Cardiac muscle cell (in vitro differentiated cells and primary cell): ENCODE data around the gene GRID1. TPM values are rescaled to one million over a fixed set of nuclear protein-coding genes. Genes with fewer than 3 reads are reported as not detected.

ENCODE experiments used
- DNase-seq, 2 donors: peaks; one replicate each; pipeline versions ENCODE4 v3.0.0 to v3.0.0-alpha.2; 2010 to 2017; ENCODE audit warnings: low read depth in 1 of 2, low spot score in 1 of 2
- H3K27ac ChIP-seq: fragments of 200-600 bp; sonication (generic); 2 replicates; pipeline ENCODE4 v1.5.1; 2016
- H3K27me3 ChIP-seq: fragments of 200-600 bp; sonication (generic); 2 replicates; pipeline ENCODE4 v1.6.0; 2016; ENCODE audit warnings: control low read depth
- H3K36me3 ChIP-seq: fragments of 200-600 bp; sonication (generic); 2 replicates; pipeline ENCODE4 v1.5.1; 2016; ENCODE audit warnings: control low read depth
- H3K4me1 ChIP-seq: fragments of 200-600 bp; sonication (generic); 2 replicates; pipeline ENCODE4 v1.8.1; 2017; ENCODE audit warnings: low read depth, mild to moderate bottlenecking, mixed run types
- H3K4me3 ChIP-seq: fragments of 200-600 bp; sonication (generic); 2 replicates; pipeline ENCODE4 v1.5.1; 2016; ENCODE audit warnings: mild to moderate bottlenecking
- H3K9me3 ChIP-seq: fragments of 200-600 bp; sonication (generic); 2 replicates; pipeline ENCODE4 v1.5.1; 2017; ENCODE audit warnings: low read depth, mild to moderate bottlenecking, control low read depth
- polyA plus RNA-seq: library from polyadenylated mRNA; unstranded; fragments of >200 nt; fragmentation: Nextera tagmentation; extraction: Ambion mirVana; gene quantifications from 2 replicates; pipeline ENCODE4 v1.2.1, GENCODE V29; 2016
- total RNA-seq: library from RNA; depleted of rRNA; stranded (reverse); fragments of >200 nt; gene quantifications from 2 replicates; pipeline ENCODE4 v1.2.3, GENCODE V29; 2016
- TF ChIP-seq, protein P1 (sequence below): IDR thresholded peaks from 2 replicates; pipeline ENCODE4 v1.5.1; 2012; ENCODE audit warnings: low read depth, mild to moderate bottlenecking, low read length

GRID1 gene
- total and polyA plus RNA-seq, 2 experiments from 2014 or later = 1.5 to 1.6 TPM

DNA sequence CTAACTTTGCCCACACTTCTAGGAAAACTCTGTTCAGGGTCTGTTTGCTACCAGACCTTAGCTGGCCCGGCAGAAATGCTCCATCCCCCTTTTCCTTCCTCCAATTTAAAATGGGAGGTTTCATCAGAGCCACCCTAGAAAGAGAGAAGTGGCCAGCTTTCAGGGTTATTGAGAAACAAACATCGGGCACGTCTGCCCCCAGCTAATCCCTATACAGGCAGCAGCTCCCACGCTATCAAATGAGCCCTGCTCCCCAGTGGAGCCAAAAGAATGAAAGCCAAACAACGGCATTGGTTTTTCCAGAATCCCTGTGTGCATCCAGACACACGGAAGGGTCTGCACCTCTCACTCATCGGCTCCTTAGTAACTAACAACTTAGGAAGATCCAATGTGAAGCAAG is 132.5 kb downstream of the GRID1 start:
- Histone ChIP-seq H3K27ac (no peak overlapping the region), H3K9me3 (no peaks in the 10 kb centered on the region), H3K27me3 (no peaks in the 10 kb centered on the region), H3K36me3 (no peaks in the 10 kb centered on the region), H3K4me3 (no peak overlapping the region), H3K4me1 (no peaks in the 10 kb centered on the region)
- TF ChIP-seq, protein P1, sequence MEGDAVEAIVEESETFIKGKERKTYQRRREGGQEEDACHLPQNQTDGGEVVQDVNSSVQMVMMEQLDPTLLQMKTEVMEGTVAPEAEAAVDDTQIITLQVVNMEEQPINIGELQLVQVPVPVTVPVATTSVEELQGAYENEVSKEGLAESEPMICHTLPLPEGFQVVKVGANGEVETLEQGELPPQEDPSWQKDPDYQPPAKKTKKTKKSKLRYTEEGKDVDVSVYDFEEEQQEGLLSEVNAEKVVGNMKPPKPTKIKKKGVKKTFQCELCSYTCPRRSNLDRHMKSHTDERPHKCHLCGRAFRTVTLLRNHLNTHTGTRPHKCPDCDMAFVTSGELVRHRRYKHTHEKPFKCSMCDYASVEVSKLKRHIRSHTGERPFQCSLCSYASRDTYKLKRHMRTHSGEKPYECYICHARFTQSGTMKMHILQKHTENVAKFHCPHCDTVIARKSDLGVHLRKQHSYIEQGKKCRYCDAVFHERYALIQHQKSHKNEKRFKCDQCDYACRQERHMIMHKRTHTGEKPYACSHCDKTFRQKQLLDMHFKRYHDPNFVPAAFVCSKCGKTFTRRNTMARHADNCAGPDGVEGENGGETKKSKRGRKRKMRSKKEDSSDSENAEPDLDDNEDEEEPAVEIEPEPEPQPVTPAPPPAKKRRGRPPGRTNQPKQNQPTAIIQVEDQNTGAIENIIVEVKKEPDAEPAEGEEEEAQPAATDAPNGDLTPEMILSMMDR = no peak
- no peak for DNase-seq

DNA sequence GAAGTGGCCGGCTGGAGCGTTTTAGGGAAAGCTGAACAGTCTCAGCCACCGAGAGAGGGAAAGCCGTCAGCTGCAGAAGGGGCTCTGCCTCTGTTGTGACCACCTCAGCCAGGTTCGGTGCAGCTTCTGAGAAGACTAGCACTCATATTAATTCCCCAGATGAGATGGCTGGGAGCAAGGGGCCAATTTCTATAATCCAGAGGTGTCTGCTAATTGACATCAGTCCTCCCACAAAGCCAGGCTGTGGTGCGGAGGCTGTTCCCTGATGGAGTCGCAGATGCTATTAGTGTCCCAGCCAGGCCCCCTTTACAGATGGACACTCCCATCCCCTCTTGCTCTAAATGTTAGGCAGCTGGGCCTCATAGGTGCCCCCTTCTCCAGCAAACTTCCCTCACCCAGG is 133.5 kb downstream of the GRID1 start:
- H3K4me1 ChIP-seq = no peaks in the 10 kb centered on the region
- no peak for DNase-seq
- H3K9me3 ChIP-seq = no peaks in the 10 kb centered on the region
- no peak overlapping the region for H3K4me3 ChIP-seq
- H3K27me3 ChIP-seq = no peaks in the 10 kb centered on the region
- no peak overlapping the region for H3K27ac ChIP-seq
- TF ChIP-seq, protein P1 = no peak
- no peaks in the 10 kb centered on the region for H3K36me3 ChIP-seq

DNA sequence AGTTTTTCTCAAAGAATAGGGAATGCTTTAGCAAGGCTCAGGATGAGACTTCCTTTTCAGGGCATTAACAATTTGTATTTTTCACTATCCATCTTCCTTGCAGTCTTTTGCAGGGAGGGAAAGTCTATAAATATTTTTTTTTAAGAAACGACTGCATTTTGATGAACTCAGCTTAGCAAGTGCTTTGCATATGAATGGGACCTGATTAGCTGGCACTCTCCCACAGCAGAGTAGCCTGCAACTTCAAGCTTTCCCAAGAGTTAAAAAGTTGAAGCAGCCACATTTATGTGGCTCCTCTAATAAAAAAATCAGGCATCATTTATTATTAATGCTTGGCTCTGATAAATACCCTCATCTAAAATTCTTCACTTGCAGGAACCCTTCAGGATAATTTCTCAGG is 134.0 kb downstream of the GRID1 start:
- Histone ChIP-seq H3K27ac (no peak overlapping the region), H3K4me1 (no peaks in the 10 kb centered on the region), H3K27me3 (no peaks in the 10 kb centered on the region), H3K36me3 (no peaks in the 10 kb centered on the region), H3K4me3 (no peak overlapping the region), H3K9me3 (no peaks in the 10 kb centered on the region)
- no peak for DNase-seq
- TF ChIP-seq, protein P1 = no peak

DNA sequence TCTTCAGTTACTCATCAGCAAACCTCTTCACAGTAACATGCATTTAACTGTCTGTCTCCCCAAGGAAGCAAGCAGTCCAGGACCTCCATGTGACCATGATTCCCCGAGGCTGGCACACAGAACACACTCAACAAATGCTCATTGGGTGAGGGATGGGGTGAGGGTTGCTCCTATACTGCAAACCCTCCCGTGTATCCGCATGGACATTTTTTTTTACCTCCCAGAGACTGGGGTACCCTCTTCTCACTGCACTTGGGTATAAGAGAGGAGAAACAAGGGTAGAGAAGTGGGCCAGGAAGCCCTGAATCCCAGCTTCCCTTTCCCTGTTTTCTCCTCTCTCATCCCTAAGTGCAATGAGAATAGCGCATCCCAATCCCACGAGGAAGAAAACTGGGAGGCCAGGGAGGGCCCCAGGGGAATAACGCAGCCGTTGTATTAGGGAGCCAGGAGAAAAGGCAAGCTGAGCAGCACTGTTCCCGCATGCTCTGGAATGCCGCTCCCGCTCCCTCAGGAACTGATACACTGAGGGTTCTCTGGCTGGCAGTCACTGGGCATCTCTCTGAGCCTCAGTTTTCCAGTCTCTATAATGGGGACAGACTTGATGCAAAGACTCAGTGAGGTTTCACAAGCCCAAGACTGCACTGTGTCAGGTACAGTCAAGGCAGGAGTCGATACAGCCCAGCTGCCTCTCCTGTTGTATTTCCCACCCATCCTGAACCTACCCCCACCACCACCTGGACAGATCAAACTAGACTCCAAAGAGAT is 134.6 kb downstream of the GRID1 start:
- Histone ChIP-seq H3K4me3 (no peak overlapping the region), H3K4me1 (no peaks in the 10 kb centered on the region), H3K27ac (no peak overlapping the region), H3K9me3 (no peaks in the 10 kb centered on the region), H3K27me3 (no peaks in the 10 kb centered on the region), H3K36me3 (no peaks in the 10 kb centered on the region)
- TF ChIP-seq, protein P1 = no peak
- no peak for DNase-seq

DNA sequence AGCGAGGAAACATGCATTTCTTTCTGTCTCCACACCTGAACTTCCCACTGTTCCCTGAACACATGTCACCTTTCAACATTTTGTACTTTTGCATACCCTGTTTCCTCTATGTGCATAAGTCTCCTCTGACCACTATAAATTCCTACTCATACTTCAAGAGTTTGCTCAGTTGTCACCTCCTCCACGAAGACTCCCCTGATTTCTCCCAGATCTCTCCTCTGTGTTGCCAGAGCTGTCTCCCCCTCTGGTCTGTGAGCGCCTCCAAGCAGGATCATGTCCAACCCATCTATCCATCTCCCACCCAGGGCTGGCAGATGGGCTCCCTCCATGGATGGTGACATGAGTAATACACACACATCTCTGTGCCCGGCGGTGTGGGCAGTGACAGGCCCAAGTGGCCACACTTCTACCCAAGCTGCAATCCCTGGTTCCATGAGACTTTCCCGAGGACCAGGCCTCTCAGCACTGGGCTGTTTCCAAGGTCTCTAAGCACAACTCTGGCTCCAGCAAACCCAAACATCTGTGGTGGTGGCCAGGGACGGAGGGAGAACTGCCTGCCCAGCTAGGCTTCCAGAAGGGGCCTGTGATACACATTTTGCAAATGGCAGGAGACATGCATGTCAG is 135.9 kb downstream of the GRID1 start:
- DNase-seq = no peak
- Histone ChIP-seq H3K4me3 (no peak overlapping the region), H3K27me3 (no peaks in the 10 kb centered on the region), H3K36me3 (no peaks in the 10 kb centered on the region), H3K27ac (no peak overlapping the region), H3K4me1 (no peaks in the 10 kb centered on the region), H3K9me3 (no peaks in the 10 kb centered on the region)
- TF ChIP-seq, protein P1 = no peak
